Activated CD8-positive, alpha-beta T cell treated with anti-CD3 and anti-CD28 coated beads for 36 hours (primary cell): ENCODE results near the gene DAPK1. TPM values are rescaled to one million over a fixed set of nuclear protein-coding genes. Genes with fewer than 3 reads are reported as not detected.

Experiments
- ATAC-seq: fragments of 200-7000 bp; cut with Tn5 transposase; one replicate; pipeline ENCODE4 v1.10.0; 2021; ENCODE audit warnings: mild to moderate bottlenecking, moderate library complexity
- CTCF ChIA-PET: fragments of 350-600 bp; sonication (Branson Sonifier 250); formaldehyde crosslinking; loops from one replicate; lab custom pipeline; 2021; ENCODE audit warnings: antibody characterized with exemption; lab: Charles Lee
- POLR2A ChIA-PET: fragments of 350-600 bp; sonication (Branson Sonifier 250); formaldehyde crosslinking; loops from one replicate; lab custom pipeline; 2021; ENCODE audit warnings: antibody characterized with exemption; lab: Charles Lee
- DNase-seq: peaks from one replicate; pipeline ENCODE4 v3.0.0-alpha.2; 2020
- H3K27ac Mint-ChIP-seq: one replicate; pipeline ENCODE4 v1.8.0; 2021; ENCODE audit warnings: mild to moderate bottlenecking, mixed read lengths
- H3K27me3 Mint-ChIP-seq: one replicate; pipeline ENCODE4 v1.8.0; 2021; ENCODE audit warnings: mixed read lengths
- H3K36me3 Mint-ChIP-seq: one replicate; pipeline ENCODE4 v1.8.0; 2021; ENCODE audit warnings: low read depth, mixed read lengths
- H3K4me1 Mint-ChIP-seq: one replicate; pipeline ENCODE4 v1.8.0; 2021; ENCODE audit warnings: low read depth, mixed read lengths
- H3K4me3 Mint-ChIP-seq: one replicate; pipeline ENCODE4 v1.8.0; 2021; ENCODE audit warnings: mild to moderate bottlenecking, moderate library complexity, mixed read lengths
- H3K9me3 Mint-ChIP-seq: one replicate; pipeline ENCODE4 v1.8.0; 2021; ENCODE audit warnings: mixed read lengths
- CTCF ChIP-seq: fragments of 200-600 bp; IDR thresholded peaks from one replicate; pipeline ENCODE4 v1.8.0; 2022; ENCODE audit warnings: antibody characterized with exemption, mild to moderate bottlenecking
- intact Hi-C: fragments of 100-400 bp; cut with micrococcal nuclease; formaldehyde crosslinking; loops from one replicate; pipeline ENCODE4 v1.10.0; 2022
- total RNA-seq, 2 experiments: library from RNA; stranded (reverse); gene quantifications; one replicate each; pipeline ENCODE4 v1.2.3, GENCODE V29; 2021

DAPK1 gene
- total RNA-seq, 2 experiments from 2014 or later = 1.7 to 2.1 TPM

- no peaks in the 10 kb centered on the region for H3K4me1 Mint-ChIP-seq
- no peak for TF ChIP-seq CTCF
- no peak for ATAC-seq
- intact Hi-C loops = no loop called here
- no peak overlapping the region for H3K27ac Mint-ChIP-seq
- no peak overlapping the region for H3K4me3 Mint-ChIP-seq
- ChIA-PET POLR2A (no interaction called here), CTCF (interaction anchor here (1.4 kb wide), 1 partner anchor 333 kb away, joined by 3 read pairs; no protein-coding TSS in a partner anchor)
- H3K27me3 Mint-ChIP-seq = no peaks in the 10 kb centered on the region
- no peak for DNase-seq
- no peaks in the 10 kb centered on the region for H3K36me3 Mint-ChIP-seq
- no peaks in the 10 kb centered on the region for H3K9me3 Mint-ChIP-seq
These were observed 160.2 kb downstream of the DAPK1 start for GRCh38 chr9:87657893-87658292.

GRCh38 chr9:87658511-87658910 is 160.8 kb downstream of the DAPK1 start:
- intact Hi-C loops = no loop called here
- no peak for ATAC-seq

GRCh38 chr9:87659534-87660419 is 162.1 kb downstream of the DAPK1 start:
- TF ChIP-seq CTCF = no peak
- no peaks in the 10 kb centered on the region for H3K27me3 Mint-ChIP-seq
- no peaks in the 10 kb centered on the region for H3K36me3 Mint-ChIP-seq
- H3K4me3 Mint-ChIP-seq = no peak overlapping the region
- H3K27ac Mint-ChIP-seq = no peak overlapping the region
- ChIA-PET CTCF (no interaction called here), POLR2A (no interaction called here)
- no peak for DNase-seq
- H3K4me1 Mint-ChIP-seq = no peaks in the 10 kb centered on the region
- ATAC-seq = no peak
- intact Hi-C loops = no loop called here
- H3K9me3 Mint-ChIP-seq = no peaks in the 10 kb centered on the region

More at GRCh38 chr9:87658511-87658910, 160.8 kb downstream of the DAPK1 start:
- H3K4me3 Mint-ChIP-seq = no peak overlapping the region
- ChIA-PET POLR2A (no interaction called here), CTCF (interaction anchor here (1.4 kb wide), 1 partner anchor 334 kb away, joined by 3 read pairs; no protein-coding TSS in a partner anchor)
- no peaks in the 10 kb centered on the region for H3K9me3 Mint-ChIP-seq
- H3K27me3 Mint-ChIP-seq = no peaks in the 10 kb centered on the region
- H3K27ac Mint-ChIP-seq = no peak overlapping the region
- no peak for DNase-seq
- TF ChIP-seq CTCF = no peak
- H3K36me3 Mint-ChIP-seq = no peaks in the 10 kb centered on the region
- H3K4me1 Mint-ChIP-seq = no peaks in the 10 kb centered on the region

GRCh38 chr9:87661241-87661640 is 163.6 kb downstream of the DAPK1 start:
- Mint-ChIP-seq H3K4me1 (no peaks in the 10 kb centered on the region), H3K36me3 (no peaks in the 10 kb centered on the region), H3K27ac (no peak overlapping the region), H3K9me3 (no peaks in the 10 kb centered on the region), H3K27me3 (no peaks in the 10 kb centered on the region), H3K4me3 (no peak overlapping the region)
- DNase-seq (no peak), ATAC-seq (no peak)
- no peak for TF ChIP-seq CTCF
- CTCF ChIA-PET = no interaction called here
- POLR2A ChIA-PET = no interaction called here
- intact Hi-C loops = no loop called here
